Muscle layer of duodenum (tissue), 2 donors: ENCODE data around the gene GABBR2.

Source experiments
- H3K27ac ChIP-seq: one replicate; pipeline ENCODE4 v1.7.0; 2013; ENCODE audit warnings: mild to moderate bottlenecking, low read length
- H3K27me3 ChIP-seq: one replicate; pipeline ENCODE4 v1.7.0; 2013; ENCODE audit warnings: low read depth, mild to moderate bottlenecking, control low read depth, low read length
- H3K36me3 ChIP-seq, 2 donors: one replicate each; pipeline ENCODE4 v1.7.0; 2013; ENCODE audit warnings: low read length in 2 of 2, control low read depth in 1 of 2, mild to moderate bottlenecking in 1 of 2; ENCODE audit not compliant: insufficient read depth in 2 of 2, control insufficient read depth in 1 of 2
- H3K4me1 ChIP-seq, 2 donors: one replicate each; pipeline ENCODE4 v1.7.0; 2013; ENCODE audit warnings: low read length in 2 of 2, mild to moderate bottlenecking in 2 of 2, control low read depth in 1 of 2, moderate library complexity in 1 of 2; ENCODE audit not compliant: insufficient read depth in 2 of 2, control insufficient read depth in 1 of 2
- H3K4me3 ChIP-seq, 2 donors: one replicate each; pipeline ENCODE4 v1.7.0; 2013; ENCODE audit warnings: low read length in 2 of 2, low read depth in 1 of 2, mild to moderate bottlenecking in 1 of 2
- H3K9me3 ChIP-seq, 2 donors: one replicate each; pipeline ENCODE4 v1.7.0; 2013; ENCODE audit warnings: low read length in 2 of 2, control low read depth in 1 of 2, mild to moderate bottlenecking in 1 of 2; ENCODE audit not compliant: control insufficient read depth in 1 of 2
- donor health status: healthy.

Gene GABBR2

DNA sequence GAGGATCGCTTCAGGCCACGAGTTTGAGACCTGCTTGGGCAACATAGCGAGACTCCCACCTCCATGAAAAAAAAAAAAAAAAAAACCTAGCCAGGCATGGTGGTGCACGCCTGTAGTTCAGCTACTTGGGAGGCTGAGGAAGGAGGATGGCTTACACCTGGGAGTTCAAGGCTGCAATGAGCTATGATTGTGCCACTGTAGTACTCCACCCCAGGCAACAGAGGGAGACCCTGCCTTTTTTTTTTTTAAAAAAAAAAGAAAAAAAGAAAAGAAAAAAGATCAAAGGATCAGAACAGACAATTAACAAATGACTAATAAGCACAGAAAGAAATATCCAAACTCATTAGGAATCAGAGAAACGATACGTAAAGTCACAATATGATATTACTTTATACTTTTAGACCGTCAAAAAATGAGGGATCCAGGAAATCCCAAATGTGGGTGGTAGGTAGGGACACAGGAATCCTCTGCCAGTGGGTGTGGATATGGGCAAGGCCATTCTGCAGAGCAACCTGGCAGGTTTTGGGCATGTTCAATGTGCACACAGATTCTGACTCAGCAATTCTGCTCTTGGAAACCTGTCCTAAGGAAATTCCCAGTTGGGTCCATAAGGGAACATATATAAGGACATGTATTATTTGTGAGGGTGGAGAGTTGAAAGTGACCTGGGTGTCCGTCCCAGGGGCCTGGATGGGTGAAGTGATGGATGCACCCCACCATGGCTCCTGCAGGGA, 308.6 kb downstream of the GABBR2 start:
- no peaks in the 10 kb centered on the region for H3K27me3 ChIP-seq

DNA sequence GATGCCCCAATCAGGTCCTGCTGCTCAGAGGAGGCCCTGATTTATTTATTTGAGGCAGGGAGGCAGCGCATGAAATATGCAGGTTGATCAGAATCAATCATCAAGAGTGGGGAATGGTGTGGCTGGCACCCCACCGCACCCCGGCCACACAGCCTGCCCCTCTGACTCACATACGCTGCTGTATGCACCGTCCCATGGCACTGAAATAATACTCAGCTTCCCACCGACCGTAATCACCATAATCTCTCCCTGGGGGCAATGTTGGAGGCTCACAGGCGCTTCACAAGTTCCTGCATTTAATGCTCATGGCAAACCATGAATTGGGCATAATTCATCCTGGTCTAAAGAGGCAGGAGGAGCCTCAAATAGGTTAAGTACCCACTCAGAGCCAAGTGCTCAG, 312.1 kb downstream of the GABBR2 start:
- no peak overlapping the region for H3K27ac ChIP-seq
- no peaks in the 10 kb centered on the region for H3K36me3 ChIP-seq
- H3K27me3 ChIP-seq = no peaks in the 10 kb centered on the region
- H3K4me1 ChIP-seq = no peaks in the 10 kb centered on the region
- H3K4me3 ChIP-seq = no peak overlapping the region
- no peaks in the 10 kb centered on the region for H3K9me3 ChIP-seq

More for the DNA sequence above, 308.6 kb downstream of the GABBR2 start:
- Histone ChIP-seq H3K36me3 (no peaks in the 10 kb centered on the region), H3K9me3 (no peaks in the 10 kb centered on the region), H3K4me1 (no peaks in the 10 kb centered on the region), H3K27ac (no peak overlapping the region), H3K4me3 (no peak overlapping the region)

DNA sequence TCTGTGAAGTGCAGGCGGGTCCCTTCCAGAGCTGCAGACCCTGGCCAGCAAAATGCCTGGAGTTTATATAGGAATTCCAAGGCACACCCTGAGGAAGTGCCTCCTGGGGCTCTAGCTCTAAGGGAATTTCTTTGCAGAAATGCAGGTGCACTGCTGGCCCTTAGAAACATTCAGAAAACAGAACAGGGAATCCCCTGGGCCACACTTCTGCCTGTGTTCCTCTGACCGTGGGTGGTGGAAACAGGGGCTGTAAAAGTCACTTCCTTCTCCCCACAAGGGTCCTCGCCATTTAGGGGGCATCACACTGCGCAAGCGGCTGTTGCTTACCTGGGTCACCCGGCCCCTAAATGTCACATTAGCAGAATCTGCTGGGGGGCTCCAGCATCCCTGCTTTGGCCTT, 312.5 kb downstream of the GABBR2 start:
- H3K27me3 ChIP-seq = no peaks in the 10 kb centered on the region
- H3K36me3 ChIP-seq = no peaks in the 10 kb centered on the region
- no peaks in the 10 kb centered on the region for H3K9me3 ChIP-seq
- no peaks in the 10 kb centered on the region for H3K4me1 ChIP-seq
- no peak overlapping the region for H3K4me3 ChIP-seq
- no peak overlapping the region for H3K27ac ChIP-seq

DNA sequence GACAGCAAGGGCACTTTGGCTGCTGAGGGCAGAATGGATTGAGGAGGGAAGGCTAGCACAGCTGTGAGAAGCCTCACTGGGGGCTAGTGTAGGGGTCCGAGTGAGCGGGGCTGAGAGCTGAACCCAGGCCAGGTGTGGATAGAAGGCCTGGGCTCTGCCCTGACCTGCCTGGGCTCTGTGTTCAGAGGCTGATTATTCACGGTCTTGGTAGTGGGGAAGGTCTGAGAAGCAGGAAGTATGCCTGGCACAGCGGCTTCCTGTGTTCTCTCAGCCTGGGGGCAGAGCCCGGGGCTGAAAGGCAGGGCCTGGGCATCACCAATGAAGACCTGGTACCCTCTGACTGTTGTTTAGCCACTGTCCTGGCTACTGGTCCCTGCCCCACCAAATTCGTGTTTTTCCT, 316.9 kb downstream of the GABBR2 start:
- Histone ChIP-seq H3K36me3 (no peaks in the 10 kb centered on the region), H3K27ac (no peak overlapping the region), H3K9me3 (no peaks in the 10 kb centered on the region), H3K27me3 (no peaks in the 10 kb centered on the region), H3K4me1 (no peaks in the 10 kb centered on the region), H3K4me3 (no peak overlapping the region)

DNA sequence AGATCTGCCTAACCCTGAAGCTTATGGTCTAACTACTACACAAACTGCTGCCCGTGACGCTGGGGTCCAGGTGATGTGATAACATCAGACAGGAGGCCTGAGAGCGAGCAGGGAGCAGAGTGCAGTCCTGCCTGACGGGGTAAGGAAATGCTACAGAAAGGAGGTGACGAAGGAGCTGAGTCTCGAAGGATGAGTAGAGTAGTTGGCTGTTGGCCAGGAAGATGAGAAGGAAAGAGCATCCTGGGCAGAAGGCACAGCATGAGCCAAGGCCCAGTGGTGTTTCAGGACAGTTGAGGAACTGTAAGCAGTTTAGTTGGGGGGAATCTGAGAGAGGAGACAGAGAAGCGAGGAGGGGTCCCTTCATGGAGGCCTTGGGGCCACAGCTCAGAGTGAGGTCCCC, 317.3 kb downstream of the GABBR2 start:
- Histone ChIP-seq H3K27ac (no peak overlapping the region), H3K36me3 (no peaks in the 10 kb centered on the region), H3K4me3 (no peak overlapping the region), H3K27me3 (no peaks in the 10 kb centered on the region), H3K9me3 (no peaks in the 10 kb centered on the region), H3K4me1 (no peaks in the 10 kb centered on the region)

DNA sequence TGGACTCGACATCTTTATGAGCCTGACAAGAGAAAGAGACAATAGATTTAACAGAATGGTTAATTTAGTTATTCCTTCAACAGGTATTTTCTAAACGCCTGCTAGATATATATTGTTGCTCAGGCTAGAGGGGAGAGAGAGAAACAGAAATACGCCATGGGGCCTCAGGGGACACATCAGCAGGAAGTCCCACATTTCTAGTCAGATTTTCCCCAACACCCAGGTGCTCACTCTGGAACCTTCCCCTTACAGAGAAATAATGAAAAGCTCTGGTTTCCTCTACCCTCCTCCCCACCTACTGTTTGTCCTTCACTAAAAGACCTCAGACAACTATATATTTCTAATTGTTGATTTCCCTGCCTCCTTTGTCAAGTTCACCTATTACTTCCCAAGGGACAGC, 323.0 kb downstream of the GABBR2 start:
- H3K9me3 ChIP-seq = no peaks in the 10 kb centered on the region
- no peaks in the 10 kb centered on the region for H3K27me3 ChIP-seq
- H3K4me1 ChIP-seq = no peaks in the 10 kb centered on the region
- no peaks in the 10 kb centered on the region for H3K36me3 ChIP-seq
- no peak overlapping the region for H3K27ac ChIP-seq
- H3K4me3 ChIP-seq = no peak overlapping the region

DNA sequence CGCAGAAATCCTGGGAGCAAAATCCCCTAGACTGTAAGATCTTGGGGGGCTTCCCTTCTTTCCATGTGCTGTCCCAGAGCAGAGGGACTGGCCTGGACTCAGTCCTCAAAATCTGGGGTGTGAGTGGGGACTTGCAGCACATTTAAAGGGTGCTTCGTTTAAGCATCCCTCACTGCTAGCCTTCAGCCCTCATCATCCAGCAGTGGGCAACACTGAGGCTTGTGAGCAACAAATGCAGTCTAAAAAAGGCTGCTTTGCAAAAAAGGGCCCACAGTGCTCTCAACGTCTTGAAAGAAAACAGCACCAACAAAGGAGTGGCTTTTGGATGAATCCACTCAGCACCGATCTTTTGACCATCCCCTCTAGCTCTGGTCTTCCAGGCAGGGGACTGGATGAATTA, 325.0 kb downstream of the GABBR2 start:
- H3K4me1 ChIP-seq = no peaks in the 10 kb centered on the region
- H3K4me3 ChIP-seq = no peak overlapping the region
- no peaks in the 10 kb centered on the region for H3K36me3 ChIP-seq
- H3K27me3 ChIP-seq = no peaks in the 10 kb centered on the region
- no peaks in the 10 kb centered on the region for H3K9me3 ChIP-seq
- no peak overlapping the region for H3K27ac ChIP-seq

DNA sequence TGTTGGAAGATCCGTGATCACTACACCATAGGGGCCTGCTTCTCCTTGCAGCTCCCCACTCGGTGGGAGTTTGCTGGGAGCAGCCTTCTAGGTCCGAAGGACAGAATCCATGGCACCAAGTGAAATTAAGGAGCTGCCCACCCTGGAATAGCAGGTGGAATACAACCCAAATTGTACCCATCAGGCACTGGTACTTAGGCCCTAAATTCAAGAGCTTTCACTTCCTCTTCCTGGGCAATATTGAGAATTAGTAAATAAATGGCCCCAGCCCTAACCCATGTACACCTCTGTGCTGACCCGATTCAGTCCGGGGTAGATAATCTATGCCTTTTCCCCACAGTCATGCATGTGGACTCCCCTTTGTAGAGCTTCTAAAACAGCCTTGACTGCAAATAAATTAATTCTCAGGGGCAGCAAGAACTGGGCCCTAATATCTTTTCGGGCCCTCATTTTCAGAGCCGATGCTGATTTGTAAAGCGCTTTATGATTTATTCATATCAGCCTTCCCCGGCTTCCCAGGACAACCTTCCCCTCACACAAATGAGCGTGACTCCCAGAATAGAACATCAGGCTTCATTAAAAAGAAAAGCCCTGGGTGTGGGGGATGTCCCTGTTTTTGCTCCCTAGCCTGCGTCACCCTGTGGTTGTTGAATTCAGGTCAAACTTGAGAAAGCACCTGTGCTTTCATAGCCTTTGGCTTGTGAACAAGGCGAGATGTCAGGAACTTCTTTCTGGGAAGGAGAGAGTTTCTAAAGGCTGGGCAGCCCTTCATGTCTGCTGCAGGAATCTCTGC, 327.2 kb downstream of the GABBR2 start:
- Histone ChIP-seq H3K9me3 (no peaks in the 10 kb centered on the region), H3K27ac (no peak overlapping the region), H3K4me3 (no peak overlapping the region), H3K4me1 (no peaks in the 10 kb centered on the region), H3K36me3 (no peaks in the 10 kb centered on the region), H3K27me3 (no peaks in the 10 kb centered on the region)

DNA sequence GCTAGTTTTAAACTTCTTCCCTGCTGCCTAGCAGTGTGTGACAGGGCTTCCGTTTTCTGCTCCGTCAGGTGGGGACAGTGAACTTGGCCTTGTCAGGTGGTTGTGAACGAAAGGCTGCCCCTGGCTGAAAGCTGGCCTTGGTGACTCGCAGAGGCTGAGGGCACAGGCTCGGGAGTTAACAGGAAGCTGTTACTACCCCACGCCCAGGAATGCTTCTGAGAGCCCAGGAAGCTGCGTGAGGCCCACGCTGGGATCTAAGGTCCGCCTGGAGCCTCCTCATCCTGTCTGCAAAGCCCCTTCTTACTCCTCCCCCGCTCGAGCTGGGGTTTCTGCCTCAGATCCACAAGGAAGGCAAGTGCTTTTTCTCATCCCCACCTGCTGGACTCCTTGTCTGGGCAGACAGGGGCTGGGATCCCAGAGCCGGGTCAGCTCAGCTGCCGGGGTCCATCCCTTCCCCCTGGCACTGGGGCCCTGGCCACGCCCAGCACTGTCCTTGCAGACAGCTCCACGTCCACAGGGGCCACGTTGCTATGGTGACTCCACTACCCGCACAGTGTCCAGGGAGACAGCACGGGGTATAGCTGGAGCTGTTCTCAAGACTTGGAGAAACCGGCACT, 328.6 kb downstream of the GABBR2 start:
- Histone ChIP-seq H3K27ac (no peak overlapping the region), H3K4me3 (no peak overlapping the region), H3K36me3 (no peaks in the 10 kb centered on the region), H3K9me3 (no peaks in the 10 kb centered on the region), H3K27me3 (no peaks in the 10 kb centered on the region), H3K4me1 (no peaks in the 10 kb centered on the region)

DNA sequence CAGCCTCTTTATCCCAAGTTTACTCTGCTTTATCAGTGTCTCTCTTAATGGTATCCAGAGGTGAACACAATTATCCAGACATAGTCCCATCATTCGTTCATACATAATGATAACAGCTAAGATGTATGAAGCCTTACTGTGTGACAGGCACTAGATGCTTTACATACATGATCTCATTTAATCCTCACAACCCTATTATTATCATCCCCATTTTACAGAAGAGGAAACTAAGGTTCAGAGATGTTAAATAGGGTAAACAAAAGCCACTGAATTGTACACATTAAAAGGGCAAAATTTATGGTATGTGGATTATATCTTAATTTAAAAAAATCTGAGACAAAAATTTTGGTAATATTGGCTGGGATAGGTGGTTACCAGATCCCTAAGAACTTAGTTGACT, 329.2 kb downstream of the GABBR2 start:
- Histone ChIP-seq H3K27me3 (no peaks in the 10 kb centered on the region), H3K27ac (no peak overlapping the region), H3K4me1 (no peaks in the 10 kb centered on the region), H3K4me3 (no peak overlapping the region), H3K9me3 (no peaks in the 10 kb centered on the region), H3K36me3 (no peaks in the 10 kb centered on the region)

DNA sequence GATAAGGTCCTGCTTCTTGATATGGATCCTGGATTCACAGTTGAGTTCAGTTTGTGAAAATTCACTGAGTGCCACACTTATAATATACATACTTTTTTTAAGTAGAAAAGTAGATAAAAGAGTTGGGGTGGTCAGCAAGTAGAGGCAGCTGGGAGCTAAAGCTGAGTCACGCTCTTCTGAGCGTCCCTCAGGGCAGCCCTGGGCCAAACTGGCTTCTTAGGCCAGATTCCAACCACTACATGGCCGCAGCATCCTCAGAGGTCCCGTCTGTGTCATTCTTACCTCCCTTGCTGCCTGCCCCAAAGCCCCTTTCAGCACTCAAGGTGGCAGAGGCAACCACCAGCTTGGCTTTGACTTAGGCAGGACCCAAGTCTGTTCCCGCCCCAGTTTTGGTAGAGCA, 329.9 kb downstream of the GABBR2 start:
- no peaks in the 10 kb centered on the region for H3K4me1 ChIP-seq
- H3K27ac ChIP-seq = no peak overlapping the region
- no peaks in the 10 kb centered on the region for H3K9me3 ChIP-seq
- no peaks in the 10 kb centered on the region for H3K36me3 ChIP-seq
- no peaks in the 10 kb centered on the region for H3K27me3 ChIP-seq
- H3K4me3 ChIP-seq = no peak overlapping the region
